ENCODE data around the gene ST3GAL6.

Gene ST3GAL6, protein sequence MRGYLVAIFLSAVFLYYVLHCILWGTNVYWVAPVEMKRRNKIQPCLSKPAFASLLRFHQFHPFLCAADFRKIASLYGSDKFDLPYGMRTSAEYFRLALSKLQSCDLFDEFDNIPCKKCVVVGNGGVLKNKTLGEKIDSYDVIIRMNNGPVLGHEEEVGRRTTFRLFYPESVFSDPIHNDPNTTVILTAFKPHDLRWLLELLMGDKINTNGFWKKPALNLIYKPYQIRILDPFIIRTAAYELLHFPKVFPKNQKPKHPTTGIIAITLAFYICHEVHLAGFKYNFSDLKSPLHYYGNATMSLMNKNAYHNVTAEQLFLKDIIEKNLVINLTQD

DNA sequence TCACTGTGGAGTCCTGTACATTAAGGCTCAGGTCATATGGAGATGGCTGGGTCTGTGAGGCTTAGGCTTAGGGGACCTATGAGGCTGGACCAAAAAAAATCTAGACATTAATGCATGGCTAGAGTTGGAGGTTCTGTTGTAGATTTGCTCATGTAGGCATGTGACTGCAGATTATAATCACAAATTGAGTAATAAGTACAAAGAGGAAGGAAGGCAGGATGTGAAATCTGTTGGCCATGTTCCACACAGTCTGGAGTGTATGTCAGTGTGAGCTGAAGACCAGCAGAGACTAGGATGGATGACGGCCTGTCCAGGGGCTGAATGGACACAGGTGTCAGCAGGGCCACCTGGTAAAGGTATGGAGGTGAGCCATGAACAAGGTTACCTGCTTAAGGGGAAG lies at the start of gene ST3GAL6:
Gene ST3GAL6, plus strand, starts transcription at position 265 of the 400 bp plus-strand sequence. CDS start 5,101 bp downstream, outside the sequence.
- no peak for DNase-seq

GRCh38 chr3:98713984-98714383 lies 49.2 kb upstream of the ST3GAL6 start:
- no peak for DNase-seq

- DNase-seq, result no peak
Measured at GRCh38 chr3:98717584-98717983, 45.6 kb upstream of the ST3GAL6 start.

- DNase-seq, result no peak
Measured at GRCh38 chr3:98718730-98719129, 44.4 kb upstream of the ST3GAL6 start.

DNA sequence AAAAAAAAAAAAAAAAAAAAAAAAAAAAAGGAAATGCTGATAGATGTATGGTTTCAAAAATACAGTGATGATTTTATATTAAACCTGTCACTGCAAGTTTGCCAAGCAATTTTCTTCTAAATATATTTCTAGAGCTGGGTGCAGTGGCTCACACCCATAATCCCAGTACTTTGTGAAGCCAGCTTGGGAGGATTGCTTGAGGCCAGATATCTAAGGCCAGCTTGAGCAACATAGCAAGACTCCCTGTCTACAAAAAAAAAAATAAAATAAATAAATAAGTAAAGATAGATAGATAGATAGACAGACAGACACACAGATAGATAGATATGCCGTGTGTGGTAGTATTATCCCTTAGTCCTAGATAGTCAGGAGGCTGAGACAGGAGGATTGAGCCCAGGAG lies 41.4 kb upstream of the ST3GAL6 start:
- no peak for DNase-seq

DNA sequence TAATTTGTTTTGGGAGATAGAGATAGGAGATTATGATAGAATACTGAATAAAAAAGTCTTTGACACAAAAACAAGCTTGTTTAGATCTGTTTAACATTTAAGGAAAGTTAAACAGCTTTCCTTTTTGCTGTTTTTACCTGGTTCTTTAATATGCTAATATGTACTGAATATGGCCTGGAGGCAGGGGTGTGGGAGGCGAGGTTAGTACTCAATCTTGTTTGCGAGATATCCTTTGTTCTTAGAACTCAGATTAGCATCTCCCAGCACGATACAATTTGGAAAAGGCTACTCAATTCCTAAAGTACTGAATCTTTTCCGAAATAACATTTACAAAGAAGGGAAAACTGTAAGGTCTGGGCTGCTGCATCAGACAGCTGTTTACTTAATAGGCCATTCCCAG lies 40.8 kb upstream of the ST3GAL6 start:
- no peak for DNase-seq

- DNase-seq, result no peak
Measured at GRCh38 chr3:98725352-98725751, 37.8 kb upstream of the ST3GAL6 start.

DNA sequence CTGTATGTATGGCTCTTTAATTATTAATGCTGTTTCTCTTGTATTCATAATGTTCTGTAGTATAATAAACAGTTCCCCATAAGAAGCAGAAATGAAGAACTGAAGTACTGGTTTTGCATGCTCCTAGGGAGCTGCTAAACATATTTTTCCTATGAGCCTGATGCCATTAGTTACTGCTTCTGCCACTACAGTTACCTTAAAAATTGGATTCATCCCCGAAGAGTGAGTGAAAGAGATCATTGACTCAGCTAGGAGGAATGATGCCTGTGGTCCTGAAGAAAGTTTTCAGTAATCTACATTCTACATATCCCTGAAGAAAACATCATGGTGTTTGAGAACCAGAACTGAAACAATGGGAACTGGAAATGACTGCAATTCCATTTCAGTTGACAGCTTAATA lies 37.1 kb upstream of the ST3GAL6 start:
- DNase-seq, result no peak

DNA sequence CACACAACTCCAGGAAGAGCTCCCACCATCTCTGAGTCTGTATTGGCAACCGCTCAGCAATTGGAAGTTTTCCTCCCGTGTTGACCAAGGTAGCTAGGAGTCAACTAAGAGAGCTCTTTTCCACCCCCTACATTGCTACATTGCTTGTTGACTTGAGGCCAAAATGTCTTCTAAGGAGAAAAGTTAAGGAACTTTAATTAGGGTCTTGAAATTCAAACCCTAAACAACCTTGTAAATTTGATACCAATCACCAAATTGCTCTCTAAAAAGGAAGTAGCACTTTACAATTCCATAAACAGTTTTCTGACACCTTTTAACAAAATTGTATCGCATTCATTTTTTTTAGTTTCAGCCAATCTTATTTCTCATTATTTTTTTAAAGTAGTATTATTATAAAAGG lies 35.5 kb upstream of the ST3GAL6 start:
- DNase-seq, result no peak

- no peak for DNase-seq
Measured at GRCh38 chr3:98728672-98729071, 34.5 kb upstream of the ST3GAL6 start.

DNA sequence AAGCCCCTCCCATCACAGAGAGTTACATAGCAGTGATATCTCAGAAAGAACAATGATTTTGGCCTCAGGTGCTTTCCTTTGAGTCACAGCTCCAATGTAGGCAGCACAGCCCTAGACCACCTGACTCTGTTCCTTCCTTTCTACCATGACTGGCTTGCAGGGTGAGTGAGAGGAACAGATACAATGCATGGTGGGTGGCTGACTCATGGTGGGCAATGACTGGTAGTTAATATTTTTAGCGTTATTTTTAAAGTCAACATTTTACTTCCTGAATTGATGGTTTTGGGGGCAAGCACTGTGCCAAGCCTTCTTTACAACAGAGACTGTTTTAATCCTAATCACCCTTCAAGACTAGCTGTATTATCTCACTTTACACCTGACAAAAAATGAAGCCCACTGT lies 32.8 kb upstream of the ST3GAL6 start:
- DNase-seq, result peak; percentile 53

GRCh38 chr3:98730886-98731537 lies 32.1 kb upstream of the ST3GAL6 start:
- DNase-seq, result no peak

DNA sequence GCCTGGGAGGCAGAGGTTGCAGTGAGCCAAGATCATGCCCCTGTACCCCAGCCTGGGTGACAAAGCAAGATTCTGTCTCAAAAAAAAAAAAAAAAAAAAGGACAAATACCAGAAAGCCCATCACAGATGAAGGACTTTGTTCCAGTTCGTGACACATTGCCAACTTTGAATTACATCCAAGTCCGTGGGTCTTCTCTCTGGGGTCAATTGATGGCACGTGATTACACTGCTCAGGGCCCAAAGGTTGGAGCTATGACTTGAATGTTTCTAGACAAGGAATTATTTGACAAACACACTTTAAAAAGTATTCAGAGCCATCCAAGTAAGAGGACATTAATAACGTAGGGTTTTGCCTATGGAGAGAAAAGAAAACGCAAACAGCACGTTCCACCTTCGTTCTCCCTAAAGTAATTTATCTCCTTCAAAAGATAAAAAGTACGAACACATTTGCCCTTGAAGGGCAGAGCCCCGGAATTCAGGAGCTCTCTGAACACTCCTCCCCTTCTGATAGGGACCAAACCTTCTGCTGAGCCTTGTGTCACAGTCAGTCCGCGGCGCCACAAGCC lies 31.3 kb upstream of the ST3GAL6 start:
- DNase-seq, result no peak

GRCh38 chr3:98732286-98733052 lies 30.7 kb upstream of the ST3GAL6 start:
- no peak for DNase-seq

GRCh38 chr3:98733053-98733811 lies 29.9 kb upstream of the ST3GAL6 start:
- no peak for DNase-seq

DNA sequence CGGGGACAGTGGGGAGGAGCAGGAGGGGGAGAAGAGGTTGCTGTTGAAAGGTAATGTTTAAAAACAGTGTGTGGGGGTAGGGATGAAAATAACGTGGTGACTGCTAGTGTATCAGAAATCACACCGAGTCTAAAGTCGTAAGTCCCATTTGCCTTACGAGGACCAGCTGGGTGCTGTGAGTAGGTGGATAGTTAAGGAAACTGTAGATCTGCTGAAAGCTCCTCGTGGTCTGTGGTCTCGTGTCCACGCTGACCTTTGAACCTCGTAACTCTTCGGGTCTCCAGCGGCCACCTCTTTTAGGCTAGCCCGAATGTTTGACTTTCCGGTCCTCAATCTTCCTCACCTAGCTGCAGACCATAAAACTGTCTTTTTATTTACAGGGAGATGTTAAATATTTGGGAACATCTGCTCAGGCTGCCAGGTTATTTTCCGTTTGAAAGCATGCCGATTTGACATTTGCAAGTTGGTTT lies 29.3 kb upstream of the ST3GAL6 start:
- no peak for DNase-seq

DNA sequence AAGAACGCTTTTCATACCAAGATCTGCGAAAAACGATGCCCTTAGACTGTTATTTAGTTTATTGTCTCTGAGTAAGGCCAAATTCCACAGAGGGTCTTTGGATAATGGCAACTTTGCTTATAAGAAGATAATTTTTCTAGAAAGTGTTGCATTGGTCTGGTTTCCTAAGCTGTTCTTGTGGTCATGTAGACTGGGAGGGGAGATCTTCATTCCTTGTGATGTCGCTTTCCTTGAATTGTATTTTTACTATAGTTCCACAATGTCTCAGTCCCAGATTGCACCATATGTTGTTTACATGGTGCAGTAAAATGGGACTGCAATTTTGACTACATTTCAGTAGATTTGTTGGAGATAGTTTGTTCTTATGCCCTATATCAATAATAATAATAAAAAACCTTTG lies 28.8 kb upstream of the ST3GAL6 start:
- DNase-seq, result no peak

- no peak for DNase-seq
Measured at GRCh38 chr3:98734735-98735134, 28.4 kb upstream of the ST3GAL6 start.

DNA sequence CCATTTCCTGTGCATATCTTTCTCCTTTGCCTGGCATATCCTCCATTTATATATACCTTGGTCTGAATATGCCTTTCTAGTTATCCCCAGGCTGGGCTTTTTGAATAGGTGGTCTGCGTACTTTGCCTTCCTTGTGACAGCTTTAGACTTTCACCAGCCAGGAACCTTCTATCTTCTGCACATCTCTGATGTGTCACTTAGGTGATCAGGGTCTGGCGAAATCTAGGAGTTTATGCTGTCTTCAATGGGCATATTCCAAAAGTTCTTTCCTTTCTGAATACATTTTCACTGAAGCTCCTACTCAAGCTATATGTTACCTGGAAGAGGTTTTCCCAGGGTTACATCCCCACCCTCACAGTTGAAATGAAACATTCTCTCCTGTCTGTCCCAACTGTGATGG lies 27.8 kb upstream of the ST3GAL6 start:
- no peak for DNase-seq

GRCh38 chr3:98735761-98736269 lies 27.3 kb upstream of the ST3GAL6 start:
- no peak for DNase-seq

GRCh38 chr3:98737301-98737700 lies 25.8 kb upstream of the ST3GAL6 start:
- DNase-seq, result no peak

DNA sequence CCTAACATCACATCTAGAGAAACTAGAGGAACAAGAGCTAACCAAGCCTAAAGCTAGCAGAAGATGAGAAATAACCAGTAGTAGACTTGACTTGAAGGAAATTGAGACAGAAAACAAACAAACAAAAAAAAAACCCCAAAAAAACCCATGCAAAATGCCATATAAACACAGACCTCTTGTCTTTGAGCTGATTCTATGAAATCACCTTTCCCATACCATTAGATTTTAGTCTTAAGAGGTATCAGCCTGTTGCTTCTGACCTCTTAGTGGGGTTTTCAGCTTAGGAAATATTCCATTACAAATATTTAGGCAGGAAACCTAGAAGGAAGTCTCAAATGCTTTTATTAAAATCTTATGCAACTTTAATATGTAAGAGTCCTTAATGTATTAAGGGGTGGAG lies 23.9 kb upstream of the ST3GAL6 start:
- DNase-seq, result no peak

Data from NK-92 treated with Interleukin-12 subunit alpha and Interleukin-12 subunit beta, amount 100 ng/mL, for 24 hours (cell line).